Activated CD4-positive, alpha-beta T cell treated with anti-CD3 and anti-CD28 coated beads, Interleukin-2, amount 50 U/mL, for 48 hours (primary cell): ENCODE measurements around the gene CDH4.

Source experiments
- DNase-seq, 2 experiments: peaks; one replicate each; pipeline ENCODE4 v3.0.0-alpha.2; 2020

The CDH4 gene

GRCh38 chr20:61753316-61753942 lies 501.4 kb downstream of the CDH4 start:
- DNase-seq, result no peak

GRCh38 chr20:61753987-61754956 lies 502.2 kb downstream of the CDH4 start:
- no peak for DNase-seq

GRCh38 chr20:61754976-61755778 lies 503.1 kb downstream of the CDH4 start:
- DNase-seq, result no peak

- no peak for DNase-seq
Measured at GRCh38 chr20:61755971-61756845, 504.1 kb downstream of the CDH4 start.

GRCh38 chr20:61756966-61757677 lies 505.1 kb downstream of the CDH4 start:
- no peak for DNase-seq

- no peak for DNase-seq
Measured at GRCh38 chr20:61757678-61758563, 505.9 kb downstream of the CDH4 start.

- no peak for DNase-seq
Measured at GRCh38 chr20:61758564-61759200, 506.6 kb downstream of the CDH4 start.

- no peak for DNase-seq
Measured at GRCh38 chr20:61759286-61760065, 507.4 kb downstream of the CDH4 start.

- DNase-seq, result no peak
Measured at GRCh38 chr20:61760321-61760720, 508.3 kb downstream of the CDH4 start.

- DNase-seq, result no peak
Measured at GRCh38 chr20:61760731-61761130, 508.7 kb downstream of the CDH4 start.

- DNase-seq, result no peak
Measured at GRCh38 chr20:61761453-61762166, 509.5 kb downstream of the CDH4 start.

- no peak for DNase-seq
Measured at GRCh38 chr20:61762167-61762710, 510.2 kb downstream of the CDH4 start.

GRCh38 chr20:61762886-61763739 lies 511.1 kb downstream of the CDH4 start:
- DNase-seq, result no peak

- DNase-seq, result no peak
Measured at GRCh38 chr20:61763740-61764400, 511.8 kb downstream of the CDH4 start.

GRCh38 chr20:61764471-61765025 lies 512.5 kb downstream of the CDH4 start:
- no peak for DNase-seq
